ENCODE results near the gene ACLY.

Gene ACLY

GRCh38 chr17:41930009-41930832 lies 11.5 kb upstream of the ACLY start, which contains the start of gene ODAD4:
ODAD4 (plus strand) TSS chr17:41930617; CDS start chr17:41930724, 107 bp downstream.
- peak; percentile 93 for DNase-seq (ENCODE audit: low spot score)
- in situ Hi-C loops (cut with MboI; ENCODE audit: low pct_unique_long_range_greater_than_20kb, low sequenced_read_pairs, unreplicated experiment), result no loop called here
- TF ChIP-seq CTCF (IDR thresholded peaks at IDR 0.05; ENCODE audit: extremely low read depth, insufficient read depth, missing control alignments), result peak; percentile 18

- in situ Hi-C loops (cut with MboI; ENCODE audit: low pct_unique_long_range_greater_than_20kb, low sequenced_read_pairs, unreplicated experiment), result no loop called here
- DNase-seq (ENCODE audit: low spot score), result no peak
- TF ChIP-seq CTCF (IDR thresholded peaks at IDR 0.05; ENCODE audit: extremely low read depth, insufficient read depth, missing control alignments), result no peak
Measured at GRCh38 chr17:41928693-41929251, 10.0 kb upstream of the ACLY start.

GRCh38 chr17:41925991-41926590 lies 7.3 kb upstream of the ACLY start:
- DNase-seq (ENCODE audit: low spot score), result no peak
- TF ChIP-seq CTCF (IDR thresholded peaks at IDR 0.05; ENCODE audit: extremely low read depth, insufficient read depth, missing control alignments), result no peak
- in situ Hi-C loops (cut with MboI; ENCODE audit: low pct_unique_long_range_greater_than_20kb, low sequenced_read_pairs, unreplicated experiment), result no loop called here

- in situ Hi-C loops (cut with MboI; ENCODE audit: low pct_unique_long_range_greater_than_20kb, low sequenced_read_pairs, unreplicated experiment), result no loop called here
- TF ChIP-seq CTCF (IDR thresholded peaks at IDR 0.05; ENCODE audit: extremely low read depth, insufficient read depth, missing control alignments), result no peak
- DNase-seq (ENCODE audit: low spot score), result no peak
Measured at GRCh38 chr17:41920580-41920955, 1.8 kb upstream of the ACLY start.

GRCh38 chr17:41919840-41920579 lies 1.3 kb upstream of the ACLY start:
- in situ Hi-C loops (cut with MboI; ENCODE audit: low pct_unique_long_range_greater_than_20kb, low sequenced_read_pairs, unreplicated experiment), result no loop called here
- no peak for DNase-seq (ENCODE audit: low spot score)
- TF ChIP-seq CTCF (IDR thresholded peaks at IDR 0.05; ENCODE audit: extremely low read depth, insufficient read depth, missing control alignments), result no peak

- in situ Hi-C loops (cut with MboI; ENCODE audit: low pct_unique_long_range_greater_than_20kb, low sequenced_read_pairs, unreplicated experiment), result no loop called here
- no peak for DNase-seq (ENCODE audit: low spot score)
- no peak for TF ChIP-seq CTCF (IDR thresholded peaks at IDR 0.05; ENCODE audit: extremely low read depth, insufficient read depth, missing control alignments)
Measured at GRCh38 chr17:41919165-41919817, 540 bp upstream of the ACLY start.

All from GM13977 (cell line).